NCI-H187 treated with DMSO at 0.1 percent for 48 hours (cell line): ENCODE results near the gene GPI.
"Not testable (repeated sequence)": the region's sequence is repeated elsewhere in the genome, so short reads cannot be mapped to it uniquely, and the experiment has no call there.

Source experiments
- DNase-seq: peaks from one replicate; lab custom pipeline; 2025; lab: John Stamatoyannopoulos, UW

Gene GPI

DNA sequence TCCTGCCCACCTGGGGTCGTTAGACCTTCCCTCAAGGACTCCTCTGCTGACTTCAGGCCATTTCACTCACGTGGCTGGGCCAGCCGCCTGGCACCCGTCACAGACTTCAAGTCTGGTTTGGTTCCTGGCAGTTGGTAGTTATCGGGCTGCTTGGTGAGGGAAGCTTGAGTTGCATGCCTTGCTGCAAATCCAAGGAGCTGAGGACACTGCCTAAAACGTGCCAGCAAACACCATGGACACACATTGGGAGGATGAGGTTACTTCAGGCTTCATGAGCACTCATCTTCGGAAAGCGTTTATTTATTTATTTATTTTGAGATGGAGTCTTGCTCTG is 2.6 kb downstream of the GPI start:
- DNase-seq = no peak

DNA sequence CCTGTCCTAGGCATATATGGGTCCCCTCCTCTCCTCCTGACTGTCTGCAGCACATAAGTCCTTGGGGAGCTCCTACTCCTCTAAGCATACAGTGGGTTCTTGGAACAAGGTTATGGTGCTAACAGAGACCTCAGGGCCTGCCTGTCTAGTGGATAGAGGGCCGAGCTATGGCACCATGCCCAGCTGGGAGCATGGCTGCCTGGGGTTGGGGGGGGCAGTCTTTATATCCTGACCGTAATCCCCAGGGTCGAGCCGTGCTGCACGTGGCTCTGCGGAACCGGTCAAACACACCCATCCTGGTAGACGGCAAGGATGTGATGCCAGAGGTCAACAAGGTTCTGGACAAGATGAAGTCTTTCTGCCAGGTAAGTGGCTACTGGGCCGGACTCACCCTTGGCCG is 3.3 kb downstream of the GPI start:
- no peak for DNase-seq

DNA sequence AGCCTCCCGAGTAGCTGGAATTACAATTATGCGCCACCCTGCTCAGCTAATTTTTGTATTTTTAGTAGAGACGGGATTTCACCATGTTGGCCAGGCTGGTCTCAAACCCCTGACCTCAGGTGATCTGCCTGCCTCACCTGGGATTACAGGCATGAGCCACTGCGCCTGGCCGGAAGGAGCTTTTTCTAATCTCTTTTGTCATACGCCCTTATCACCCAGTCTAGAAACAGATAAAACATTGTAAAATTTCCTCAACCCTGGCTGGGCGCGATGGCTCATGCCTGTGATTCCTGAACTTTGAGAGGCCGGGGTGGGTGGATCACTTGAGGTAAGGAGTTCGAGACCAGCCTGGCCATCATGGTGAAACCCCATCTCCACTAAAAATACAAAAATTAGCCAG is 4.2 kb downstream of the GPI start:
- DNase-seq = not testable (repeated sequence)

DNA sequence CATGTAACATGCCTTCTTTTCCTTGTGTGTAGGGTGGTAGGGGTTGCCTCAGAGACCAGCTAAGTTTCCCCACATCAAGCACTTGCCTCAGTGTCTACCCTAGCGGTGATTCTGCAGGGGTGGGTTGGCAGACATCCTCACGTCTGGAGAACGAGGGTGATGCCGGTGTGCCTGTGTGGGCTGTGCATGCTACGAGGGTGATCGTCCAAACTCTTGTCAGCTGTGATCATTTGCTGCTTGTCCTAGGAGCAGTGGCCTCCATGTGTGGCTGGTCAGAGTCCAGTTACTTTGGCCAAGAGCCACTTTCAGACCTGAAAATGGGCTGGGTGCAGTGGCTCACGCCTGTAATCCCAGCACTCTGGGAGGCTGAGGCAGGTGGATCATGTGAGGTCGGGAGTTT is 5.1 kb downstream of the GPI start:
- no peak for DNase-seq

DNA sequence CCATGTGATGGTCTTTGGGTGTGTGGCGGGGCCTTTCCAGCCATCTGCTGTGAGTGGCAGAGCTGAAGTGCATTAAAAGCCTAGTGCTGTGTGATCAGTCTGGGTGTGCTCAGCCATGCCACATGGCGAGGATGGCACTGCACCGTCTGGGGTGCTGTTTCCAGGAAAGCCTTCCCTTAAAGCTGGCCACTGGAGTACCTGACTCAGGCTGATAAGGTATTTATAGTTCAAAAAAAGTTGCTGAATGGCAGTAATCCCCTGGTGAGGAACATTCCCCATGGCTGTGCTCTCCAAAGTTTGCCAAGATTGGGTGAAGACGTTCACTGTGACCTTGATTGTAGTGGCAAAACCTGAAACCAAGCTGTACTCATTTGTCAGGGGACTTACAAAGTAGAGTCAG is 6.0 kb downstream of the GPI start:
- DNase-seq = no peak

DNA sequence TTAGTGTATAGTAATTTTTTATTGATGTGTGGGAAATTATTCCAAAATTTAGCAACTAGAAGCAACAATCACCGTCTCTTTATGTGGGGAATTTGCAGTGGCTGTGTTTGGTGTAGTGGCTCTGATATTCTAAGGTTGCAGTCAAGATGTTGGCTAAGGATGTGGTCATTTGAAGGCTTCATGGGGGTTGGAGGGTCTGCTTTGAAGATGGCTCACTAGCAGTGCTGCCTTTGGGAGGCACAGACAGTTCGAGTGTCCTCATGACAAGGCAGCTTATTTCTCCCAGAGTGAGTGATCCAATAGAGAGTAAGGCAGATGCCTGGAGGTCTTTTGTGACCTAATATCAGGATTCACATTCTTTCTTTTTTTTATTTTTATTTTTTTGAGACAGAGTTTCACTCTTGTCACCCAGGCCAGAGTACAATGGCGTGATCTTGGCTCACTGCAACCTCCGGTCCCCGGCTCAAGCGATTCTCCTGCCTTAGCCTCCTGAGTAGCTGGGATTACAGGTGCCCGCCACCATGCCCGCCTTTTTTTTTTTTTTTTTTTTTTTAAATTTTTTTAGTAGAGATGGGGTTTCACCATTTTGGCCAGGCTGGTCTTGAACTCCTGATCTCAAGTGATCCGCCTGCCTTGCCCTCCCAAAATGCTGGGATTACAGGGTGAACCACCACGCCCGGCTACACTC is 8.7 kb downstream of the GPI start:
- DNase-seq = no peak

DNA sequence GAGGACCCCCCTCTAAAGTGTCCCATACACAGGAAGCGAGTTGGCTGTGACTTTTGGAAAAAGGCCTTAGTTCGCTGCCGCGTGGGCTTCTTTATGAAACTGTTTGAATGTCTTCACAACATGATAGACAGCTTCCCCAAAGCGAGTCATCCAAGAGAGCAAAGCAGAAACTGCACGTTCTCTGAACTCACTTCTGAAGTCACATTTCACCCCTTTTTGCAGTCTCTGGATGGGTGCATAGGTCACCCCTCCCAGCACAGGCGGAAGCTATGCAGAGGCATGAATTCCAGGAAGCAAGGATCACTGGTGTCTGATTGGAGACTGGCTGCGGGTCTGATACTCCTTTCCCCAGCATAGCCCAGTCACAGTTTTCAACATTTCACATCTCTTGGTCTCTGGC is 10.6 kb downstream of the GPI start:
- DNase-seq = no peak

DNA sequence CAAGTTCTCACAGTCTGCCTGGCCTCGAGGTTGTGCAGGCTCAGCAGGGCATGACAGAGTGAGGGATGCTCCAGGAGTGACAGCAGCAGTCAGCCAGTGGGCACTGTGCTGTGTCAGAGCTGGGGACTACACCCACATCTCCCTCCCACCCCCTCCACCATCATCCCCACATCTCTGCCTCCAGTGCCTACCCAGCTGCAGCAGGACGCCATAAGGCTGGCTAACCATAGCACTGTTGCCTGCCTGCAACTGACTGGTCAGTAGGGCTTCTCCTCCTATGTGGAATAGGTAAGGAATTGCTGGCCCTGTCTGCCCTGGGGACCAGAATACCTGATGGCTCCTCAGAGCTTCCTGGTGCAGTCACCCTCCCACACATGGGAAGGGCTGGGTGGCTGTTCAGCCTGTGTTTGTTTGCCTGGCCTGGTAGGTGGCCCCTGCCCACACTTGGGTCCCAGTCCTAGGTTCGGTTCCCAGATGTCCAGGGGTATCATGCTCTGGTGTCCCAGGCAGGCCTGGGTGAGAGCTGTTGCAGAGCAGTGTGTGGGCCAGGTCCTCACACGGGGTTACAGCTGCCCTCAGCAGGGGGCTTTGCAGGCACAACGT is 15.7 kb downstream of the GPI start:
- DNase-seq = no peak

DNA sequence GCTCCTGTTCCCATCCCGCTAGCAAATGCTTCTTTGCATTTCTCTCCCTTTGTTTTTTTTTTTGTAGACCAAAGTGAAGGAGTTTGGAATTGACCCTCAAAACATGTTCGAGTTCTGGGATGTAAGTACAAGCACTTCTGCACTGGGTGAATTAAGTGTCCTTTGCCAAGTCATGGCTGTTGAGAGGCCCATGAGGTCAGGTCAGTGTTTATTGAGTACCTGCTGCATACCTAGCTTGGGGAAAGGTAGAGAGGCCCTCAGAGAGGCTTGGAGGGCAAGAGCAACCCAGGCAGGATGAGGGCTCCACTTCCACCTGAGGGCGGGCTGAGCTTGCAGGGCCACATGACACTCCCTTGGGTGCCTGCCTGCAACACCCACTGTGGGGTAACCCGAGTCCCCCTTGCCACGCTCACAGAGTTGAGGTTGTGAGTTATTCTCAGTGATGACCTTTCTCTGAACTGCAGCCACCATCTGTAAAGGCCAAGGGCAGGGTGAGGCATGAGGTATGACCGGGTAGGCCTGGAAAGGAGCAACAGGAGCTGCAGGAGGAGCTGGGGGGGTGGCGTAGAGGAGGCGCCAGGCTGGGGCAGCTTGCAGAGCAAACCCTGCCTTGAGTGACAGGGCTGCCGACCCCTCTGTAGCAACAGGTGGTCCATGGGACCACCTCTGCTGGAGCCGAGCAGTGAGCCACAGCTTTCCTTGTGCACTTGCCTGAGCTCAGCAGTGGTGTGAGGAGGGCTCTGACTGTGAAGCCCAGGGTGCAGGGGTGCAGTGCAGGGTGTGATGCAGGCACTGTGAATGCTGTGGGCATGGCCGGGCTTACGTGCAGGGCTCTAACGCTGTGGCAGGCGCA is 16.6 kb downstream of the GPI start:
- DNase-seq = no peak

DNA sequence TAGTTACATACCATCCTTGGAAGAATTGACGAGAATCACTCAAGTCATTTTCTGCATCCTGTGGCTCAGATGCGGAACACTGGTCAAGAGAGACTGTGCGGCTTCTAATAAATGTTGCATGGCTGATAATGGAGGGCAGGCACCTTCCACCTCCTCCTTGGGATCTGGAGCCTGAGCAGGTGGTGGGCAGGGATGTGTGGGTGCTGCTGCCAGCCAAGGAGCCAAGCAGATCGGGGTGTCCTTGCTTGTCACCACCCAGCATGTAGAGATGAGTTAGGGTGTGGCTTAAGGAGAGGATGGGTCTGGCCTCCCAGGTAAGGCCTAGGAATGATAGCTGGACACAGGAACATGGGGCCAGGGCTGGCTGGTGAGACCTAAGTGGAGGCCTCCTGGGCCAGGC is 17.5 kb downstream of the GPI start:
- no peak for DNase-seq

DNA sequence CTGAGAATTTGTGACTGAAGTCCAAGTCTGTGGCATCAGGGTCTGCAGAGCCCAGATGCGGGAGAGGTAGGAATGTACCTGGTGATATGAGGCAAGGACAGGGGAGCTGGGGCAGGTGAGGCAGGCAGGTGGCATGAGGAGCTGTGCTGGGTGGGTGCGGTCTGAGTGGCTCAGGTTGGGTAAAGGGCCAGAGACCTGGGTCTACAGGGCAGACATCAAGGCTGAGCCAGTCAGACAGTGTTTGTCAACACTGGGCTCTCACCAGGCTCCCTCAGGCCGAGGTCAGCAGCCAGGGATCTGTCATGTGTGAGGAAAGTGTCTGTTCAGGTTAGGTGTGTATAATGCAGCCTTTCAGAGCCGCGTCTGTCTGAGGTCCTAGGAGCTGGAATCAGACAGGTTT is 18.6 kb downstream of the GPI start:
- DNase-seq = no peak

DNA sequence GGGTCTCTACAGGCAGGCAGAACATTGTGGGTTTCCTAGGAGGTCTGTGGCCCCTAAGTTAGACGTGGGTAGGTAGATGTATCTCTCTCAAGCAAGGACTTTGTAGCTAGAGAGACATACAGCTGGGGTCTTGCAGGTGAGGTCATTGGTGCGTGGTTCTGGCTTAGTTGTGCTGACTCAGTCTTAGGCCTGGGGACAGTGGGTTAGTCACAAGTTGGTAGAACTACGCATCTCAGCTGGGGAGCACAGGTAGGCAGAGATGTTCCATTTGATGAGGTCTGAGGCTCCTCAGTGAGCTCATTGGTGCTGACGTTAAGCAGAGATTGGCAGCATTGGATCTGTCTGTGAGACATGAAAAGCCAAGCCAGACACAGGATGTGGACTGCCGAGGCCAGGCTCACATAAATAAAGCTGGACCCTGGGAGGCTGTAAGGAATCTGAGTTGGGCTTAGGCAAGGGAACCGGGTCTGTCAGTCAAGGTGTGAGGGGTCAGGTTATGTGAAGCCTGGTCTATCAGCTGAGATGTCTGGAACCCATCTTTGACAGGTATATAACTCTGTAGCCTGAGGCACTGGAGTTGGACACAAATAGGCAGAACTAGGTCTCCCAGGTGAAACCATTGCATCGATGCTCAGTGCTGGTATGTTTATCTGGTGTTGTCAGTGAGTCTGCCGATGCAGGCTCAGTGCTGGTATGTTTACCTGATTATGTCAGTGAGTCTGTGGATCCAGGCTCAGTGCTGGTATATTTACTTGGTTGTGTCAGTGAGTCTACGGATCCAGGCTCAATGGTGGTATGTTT is 21.8 kb downstream of the GPI start:
- no peak for DNase-seq

DNA sequence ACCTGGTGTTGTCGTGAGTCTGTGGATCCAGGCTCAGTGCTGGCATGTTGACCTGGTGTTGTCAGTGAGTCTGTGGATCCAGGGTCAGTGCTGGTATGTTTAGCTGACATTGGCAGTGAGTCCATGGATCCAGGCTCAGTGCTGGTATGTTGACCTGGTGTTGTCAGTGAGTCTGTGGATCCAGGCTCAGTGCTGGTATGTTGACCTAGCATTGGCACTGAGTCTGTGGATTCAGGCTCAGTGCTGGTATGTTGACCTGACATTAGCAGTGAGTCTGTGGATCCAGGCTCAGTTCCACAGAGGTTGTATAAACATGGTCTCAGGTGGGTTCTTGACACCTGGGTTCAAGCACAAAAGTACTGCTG is 22.4 kb downstream of the GPI start:
- no peak for DNase-seq

DNA sequence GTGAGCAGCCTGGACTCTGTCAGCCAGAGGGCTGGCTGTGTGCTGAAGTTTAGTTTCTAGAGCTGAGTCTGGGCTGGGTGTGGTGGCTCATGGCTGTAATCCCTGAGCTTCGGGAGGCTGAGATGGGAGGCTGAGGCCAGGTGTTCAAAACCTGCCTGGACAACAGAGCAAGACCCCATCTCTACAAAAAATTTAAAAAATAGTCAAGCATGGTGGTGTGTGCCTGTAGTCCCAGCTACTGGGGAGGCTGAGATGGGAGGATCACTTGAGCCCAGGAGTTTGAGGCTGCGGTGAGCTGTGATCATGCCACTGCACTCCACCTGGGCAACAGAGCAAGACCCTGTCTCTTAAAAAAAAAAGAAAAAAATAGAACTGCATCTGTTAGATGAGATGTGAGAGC is 23.7 kb downstream of the GPI start:
- DNase-seq = not testable (repeated sequence)

DNA sequence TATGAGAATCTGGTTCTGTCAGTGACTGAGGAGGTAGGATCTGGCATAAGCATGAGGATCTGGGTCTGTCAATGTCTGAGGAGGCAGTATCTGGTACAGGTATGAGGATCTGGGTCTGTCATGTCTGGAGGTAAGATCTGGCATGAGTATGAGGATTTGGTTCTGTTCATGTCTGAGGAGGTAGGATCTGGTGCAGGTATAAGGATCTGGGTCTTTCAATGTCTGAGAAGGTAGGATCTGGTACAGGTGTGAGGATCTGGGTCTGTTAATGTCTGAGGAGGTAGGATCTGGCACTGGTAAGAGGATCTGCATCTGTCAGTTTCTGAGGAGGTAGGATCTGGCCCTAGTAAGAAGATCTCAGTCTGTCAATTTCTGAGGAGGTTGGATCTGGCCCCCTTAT is 26.8 kb downstream of the GPI start:
- no peak for DNase-seq

DNA sequence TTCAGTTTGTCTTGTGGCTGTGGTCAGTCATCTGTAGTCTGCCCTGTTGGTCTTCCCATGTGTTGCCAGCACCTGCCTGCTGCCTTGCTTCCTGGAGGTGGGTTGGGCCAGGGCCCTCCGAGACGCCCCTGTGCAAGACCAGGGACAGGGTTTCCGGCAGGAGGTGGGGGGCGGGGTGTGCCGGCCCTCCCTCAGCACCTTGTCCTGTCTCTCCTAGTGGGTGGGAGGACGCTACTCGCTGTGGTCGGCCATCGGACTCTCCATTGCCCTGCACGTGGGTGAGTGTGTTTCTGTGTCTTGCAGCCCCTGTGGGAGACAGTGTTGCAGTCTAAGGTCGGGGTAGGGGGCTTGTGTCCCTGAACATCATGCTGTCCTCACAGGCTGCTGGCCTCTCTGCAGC is 28.0 kb downstream of the GPI start:
- DNase-seq = no peak

DNA sequence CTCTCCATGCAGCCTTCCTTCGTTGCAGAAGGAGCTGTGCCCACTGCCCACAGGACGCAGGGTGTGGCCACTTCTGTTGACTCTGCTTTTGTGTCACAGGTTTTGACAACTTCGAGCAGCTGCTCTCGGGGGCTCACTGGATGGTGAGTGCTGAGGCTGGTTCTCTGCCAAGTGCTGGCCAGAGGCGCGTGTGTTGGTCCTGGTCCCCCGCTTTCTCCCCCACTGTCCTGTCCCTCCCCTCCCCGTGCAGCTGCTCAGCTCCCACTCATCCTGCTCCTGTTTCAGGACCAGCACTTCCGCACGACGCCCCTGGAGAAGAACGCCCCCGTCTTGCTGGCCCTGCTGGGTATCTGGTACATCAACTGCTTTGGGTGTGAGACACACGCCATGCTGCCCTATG is 28.6 kb downstream of the GPI start:
- no peak for DNase-seq

DNA sequence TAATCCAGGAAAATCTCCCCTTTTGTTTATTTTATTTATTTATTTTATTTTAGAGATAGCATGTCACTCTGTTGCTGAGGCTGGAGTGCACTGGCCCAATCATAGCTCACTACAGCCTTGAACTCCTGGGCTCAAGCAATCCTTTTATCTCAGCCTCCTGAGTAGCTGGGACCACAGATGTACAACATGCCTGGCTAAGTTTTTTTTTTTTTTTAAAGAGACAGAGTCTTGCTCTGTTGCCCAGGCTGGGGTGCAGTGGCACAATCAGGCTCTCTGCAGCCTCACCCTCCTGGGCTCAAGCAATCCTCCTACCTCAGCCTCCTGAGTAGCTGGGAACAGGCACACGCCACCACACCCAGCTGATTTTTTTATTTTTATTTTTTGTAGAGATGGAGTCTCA is 32.9 kb downstream of the GPI start:
- DNase-seq = no peak

DNA sequence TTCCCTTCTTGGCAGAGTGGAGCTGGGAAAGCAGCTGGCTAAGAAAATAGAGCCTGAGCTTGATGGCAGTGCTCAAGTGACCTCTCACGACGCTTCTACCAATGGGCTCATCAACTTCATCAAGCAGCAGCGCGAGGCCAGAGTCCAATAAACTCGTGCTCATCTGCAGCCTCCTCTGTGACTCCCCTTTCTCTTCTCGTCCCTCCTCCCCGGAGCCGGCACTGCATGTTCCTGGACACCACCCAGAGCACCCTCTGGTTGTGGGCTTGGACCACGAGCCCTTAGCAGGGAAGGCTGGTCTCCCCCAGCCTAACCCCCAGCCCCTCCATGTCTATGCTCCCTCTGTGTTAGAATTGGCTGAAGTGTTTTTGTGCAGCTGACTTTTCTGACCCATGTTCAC is 34.9 kb downstream of the GPI start:
- no peak for DNase-seq

DNA sequence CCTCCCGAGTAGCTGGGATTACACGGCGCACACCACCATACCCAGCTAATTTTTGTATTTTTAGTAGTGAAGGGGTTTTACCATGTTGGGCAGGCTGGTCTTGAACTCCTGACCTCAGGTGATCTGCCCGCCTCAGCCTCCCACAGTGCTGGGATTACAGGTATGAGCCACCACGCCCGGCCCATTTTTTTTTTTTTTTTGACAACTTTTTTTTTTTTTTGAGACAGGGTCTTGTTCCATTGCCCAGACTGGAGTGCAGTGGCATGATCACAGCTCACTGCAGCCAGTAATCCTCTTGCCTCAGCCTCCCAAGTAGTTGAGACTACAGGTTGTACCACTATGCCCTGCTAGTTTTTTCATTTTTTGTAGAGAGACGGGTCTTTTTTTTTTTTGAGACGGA is 35.8 kb downstream of the GPI start:
- not testable (repeated sequence) for DNase-seq

DNA sequence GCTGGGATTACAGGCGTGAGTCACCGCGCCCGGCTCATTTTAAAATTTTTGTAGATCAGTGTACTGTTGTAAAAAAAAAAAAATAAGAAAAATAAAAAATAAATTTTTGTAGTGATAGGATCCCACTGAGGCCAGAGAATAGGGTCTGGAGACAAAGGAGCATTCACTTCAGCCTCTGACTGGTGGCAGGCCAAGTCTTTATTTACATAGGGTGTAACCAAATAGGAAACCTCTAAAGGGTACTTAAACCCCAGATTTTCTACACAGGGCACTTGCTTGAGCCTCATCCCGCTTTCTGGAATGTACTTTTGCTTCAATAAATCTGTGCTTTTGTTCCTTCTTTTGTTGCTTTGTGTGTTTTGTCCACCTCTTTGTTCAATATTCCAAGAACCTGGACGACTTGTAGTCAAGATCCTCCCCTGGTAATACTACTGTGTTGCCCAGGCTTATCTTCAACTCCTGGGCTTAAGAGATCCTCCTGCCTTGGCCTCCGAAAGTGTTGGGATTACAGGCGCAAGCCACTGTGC is 37.1 kb downstream of the GPI start:
- DNase-seq = no peak

DNA sequence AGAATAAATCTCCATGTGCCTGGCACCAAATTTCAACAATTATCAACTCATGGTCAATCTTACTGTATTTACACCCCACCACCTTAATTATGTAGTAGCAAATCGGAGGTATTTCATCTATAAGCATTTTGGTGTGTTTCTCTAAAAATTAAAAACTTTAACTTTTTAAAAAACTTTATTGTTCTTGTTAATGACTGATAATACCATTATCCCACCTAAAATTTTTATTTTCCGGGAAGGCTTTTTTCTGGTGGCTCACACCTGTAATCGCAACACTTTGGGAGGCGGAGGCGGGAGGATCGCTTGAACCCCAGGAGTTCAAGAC is 38.8 kb downstream of the GPI start:
- DNase-seq = no peak
